LNCAP (cell line): ENCODE results near the gene ASTL.

Experiments used
- TF ChIP-seq, protein P1 (sequence below): fragments of 450-650 bp; IDR thresholded peaks from 2 replicates; pipeline ENCODE4 v1.5.1; 2017; ENCODE audit warnings: mild to moderate bottlenecking

The ASTL gene

DNA sequence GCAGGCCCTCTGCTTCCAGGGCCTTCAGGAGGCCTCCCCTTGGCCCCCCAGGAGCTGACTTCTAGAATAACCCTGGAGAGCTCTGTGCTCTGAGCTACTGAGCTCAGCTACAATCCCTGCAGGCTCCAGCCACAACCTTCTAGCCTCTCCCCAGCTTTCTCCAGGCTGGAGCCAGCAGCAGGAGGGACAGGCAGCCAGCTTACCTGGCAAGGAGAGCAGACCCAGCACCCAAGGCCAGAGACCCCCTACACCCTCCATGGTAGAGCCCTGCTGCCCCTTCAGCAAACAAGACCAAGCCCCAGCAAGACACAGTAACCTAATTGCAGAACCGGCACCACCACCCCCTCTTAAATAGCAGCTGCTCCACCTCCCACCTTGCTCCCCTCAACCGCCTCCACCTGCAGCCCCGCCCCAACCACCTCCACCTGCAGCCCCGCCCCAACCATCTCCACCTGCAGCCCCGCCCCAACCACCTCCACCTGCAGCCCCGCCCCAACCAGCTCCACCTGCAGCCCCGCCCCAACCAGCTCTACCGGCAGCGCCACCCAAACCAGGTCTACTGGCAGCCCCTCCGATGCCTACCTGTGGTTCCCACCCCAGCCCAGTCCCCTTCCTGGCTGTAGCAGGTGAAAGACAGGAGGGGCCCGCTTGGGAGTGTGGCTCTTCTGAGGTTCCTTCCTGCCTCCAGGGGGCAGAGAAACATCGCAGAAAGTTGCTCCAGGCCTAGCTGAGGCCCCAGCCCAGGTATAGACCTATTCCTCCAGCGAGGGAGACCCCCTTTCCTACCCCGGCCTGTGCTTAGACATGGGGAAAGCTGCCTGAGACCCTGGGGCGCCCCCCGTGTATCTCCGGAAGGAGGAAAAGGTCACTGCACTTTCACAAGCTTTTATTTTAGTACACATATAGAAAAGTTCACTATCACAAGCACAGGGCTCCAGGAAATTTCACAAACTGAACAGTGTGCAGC is at the start of gene ASTL:
ASTL (minus strand) TSS at position 324 of the 967 bp plus-strand sequence; CDS start at position 258, 66 bp downstream.
- TF ChIP-seq, protein P1, sequence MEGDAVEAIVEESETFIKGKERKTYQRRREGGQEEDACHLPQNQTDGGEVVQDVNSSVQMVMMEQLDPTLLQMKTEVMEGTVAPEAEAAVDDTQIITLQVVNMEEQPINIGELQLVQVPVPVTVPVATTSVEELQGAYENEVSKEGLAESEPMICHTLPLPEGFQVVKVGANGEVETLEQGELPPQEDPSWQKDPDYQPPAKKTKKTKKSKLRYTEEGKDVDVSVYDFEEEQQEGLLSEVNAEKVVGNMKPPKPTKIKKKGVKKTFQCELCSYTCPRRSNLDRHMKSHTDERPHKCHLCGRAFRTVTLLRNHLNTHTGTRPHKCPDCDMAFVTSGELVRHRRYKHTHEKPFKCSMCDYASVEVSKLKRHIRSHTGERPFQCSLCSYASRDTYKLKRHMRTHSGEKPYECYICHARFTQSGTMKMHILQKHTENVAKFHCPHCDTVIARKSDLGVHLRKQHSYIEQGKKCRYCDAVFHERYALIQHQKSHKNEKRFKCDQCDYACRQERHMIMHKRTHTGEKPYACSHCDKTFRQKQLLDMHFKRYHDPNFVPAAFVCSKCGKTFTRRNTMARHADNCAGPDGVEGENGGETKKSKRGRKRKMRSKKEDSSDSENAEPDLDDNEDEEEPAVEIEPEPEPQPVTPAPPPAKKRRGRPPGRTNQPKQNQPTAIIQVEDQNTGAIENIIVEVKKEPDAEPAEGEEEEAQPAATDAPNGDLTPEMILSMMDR = peak; percentile 46; the same call in 1 of the 2 replicates

DNA sequence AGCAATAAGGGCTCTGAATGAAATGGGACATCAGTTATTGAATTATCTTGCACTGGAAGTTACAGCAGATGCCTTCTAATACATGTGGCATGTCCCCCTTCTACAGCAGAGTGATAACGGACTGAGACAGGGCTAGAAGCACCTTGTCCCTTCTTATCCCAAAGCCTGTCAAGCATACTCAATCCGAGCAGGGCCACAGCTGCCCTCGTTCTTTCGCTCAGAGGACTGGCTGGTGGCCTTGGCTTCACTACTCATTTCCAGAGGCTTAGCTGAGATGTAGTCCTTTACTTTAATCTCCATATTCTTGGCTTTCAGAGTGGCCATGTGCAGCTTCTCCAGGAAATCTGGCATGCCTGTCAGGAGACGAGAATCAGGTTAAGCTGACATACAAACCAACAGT is 48.3 kb upstream of the ASTL start:
- TF ChIP-seq, protein P1 = no peak

DNA sequence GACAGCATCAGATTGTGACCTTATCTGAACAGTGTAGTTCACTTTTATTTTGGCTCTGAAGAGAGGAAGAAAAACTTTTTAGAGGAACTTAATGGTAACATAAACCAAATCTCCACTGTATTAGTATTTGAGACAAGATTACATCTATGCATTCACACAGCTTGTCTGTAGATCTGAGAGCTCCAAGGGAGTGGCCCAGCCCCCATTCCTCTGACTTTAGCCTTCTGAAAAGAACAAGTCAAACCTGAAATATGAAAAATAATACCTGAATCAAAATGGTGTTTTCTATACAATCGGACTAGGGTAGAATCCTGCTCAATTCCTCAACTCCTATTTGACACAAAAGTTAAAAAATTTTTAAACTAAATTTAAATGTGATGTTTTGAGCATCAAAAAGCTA is 47.2 kb upstream of the ASTL start:
- TF ChIP-seq, protein P1 = no peak

DNA sequence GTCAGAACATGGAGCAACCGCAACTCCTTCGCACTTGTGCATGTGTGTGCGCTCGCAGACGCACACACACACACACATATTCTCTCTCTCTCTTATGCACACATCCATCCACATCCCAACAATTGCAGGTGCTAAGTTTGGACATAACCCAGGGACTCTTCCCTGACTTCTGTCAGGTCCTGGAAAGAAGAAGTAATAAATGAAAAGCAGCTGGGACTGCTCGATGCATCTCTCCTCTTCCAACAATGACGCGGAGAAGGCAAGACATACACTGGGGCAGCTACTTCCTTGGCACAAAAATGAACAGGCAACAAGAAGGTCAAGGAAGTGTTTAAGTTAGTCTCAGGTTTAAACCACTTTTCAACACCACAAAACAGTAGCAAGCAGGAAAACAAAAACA is 46.7 kb upstream of the ASTL start:
- TF ChIP-seq, protein P1 = no peak

DNA sequence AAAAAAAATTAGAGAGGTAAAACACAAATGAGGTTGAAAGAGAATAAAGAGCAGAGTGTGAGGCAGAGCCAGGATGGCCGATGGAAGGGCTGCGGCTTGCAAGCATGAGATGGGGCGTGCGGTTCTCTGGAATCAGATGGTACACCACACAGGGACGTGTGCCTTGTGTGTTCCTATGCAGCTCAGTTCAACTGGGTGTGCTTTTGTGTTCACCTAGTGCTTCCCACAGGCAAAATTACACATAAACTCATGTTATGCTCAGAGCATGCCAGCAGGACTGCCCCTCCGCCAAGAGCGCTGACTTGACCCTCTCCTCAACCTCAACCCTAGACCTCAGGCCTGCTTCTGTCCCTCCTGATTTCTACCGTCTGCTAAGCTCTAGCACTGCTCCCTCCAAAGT is 45.9 kb upstream of the ASTL start:
- TF ChIP-seq, protein P1 = no peak

DNA sequence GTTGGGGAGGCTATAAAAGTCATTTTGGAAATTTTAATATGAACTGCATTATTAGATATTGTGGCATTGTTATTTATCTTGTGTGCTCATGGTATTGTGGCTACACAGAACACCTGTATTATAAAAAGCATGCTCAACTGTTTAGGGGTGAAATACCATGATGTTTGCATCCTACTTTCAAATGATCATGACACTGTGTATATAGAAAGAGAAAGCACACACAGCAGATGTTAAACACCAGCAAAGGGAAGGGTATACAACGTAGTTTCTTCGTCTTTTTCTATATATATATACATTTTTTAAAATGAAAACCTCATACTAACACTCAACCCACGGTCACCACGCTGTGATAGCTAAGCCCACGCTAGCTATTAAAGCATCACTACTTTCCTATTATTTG is 43.2 kb upstream of the ASTL start:
- TF ChIP-seq, protein P1 = no peak

DNA sequence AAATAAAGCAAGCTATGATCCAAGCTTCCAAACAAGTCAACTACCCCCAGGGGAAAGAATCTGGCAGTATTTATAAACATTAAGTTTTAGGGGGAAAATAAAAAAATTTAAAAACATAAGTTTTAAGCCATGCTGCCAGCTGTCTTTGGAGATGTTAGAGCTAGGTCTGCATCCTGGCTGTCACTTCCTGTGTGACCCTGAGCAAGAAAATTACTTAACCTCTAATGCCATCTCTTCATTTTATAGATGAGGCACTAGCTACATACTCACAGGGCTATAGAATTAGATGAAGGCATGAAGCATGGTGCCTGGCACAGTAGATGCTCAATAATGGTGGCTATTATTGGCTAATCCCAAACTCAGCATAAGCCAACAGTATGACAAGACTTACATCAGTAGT is 42.2 kb upstream of the ASTL start:
- TF ChIP-seq, protein P1 = no peak
